Measurements from ENCODE around the gene GPC3. TPM values are rescaled to one million over a fixed set of nuclear protein-coding genes. Genes with fewer than 3 reads are reported as not detected.
"Not testable (repeated sequence)": the region's sequence is repeated elsewhere in the genome, so short reads cannot be mapped to it uniquely, and the experiment has no call there.

GPC3 gene
- total RNA-seq, 2 experiments from 2014 or later: 0.43 to 0.49 TPM

- Mint-ChIP-seq H3K4me1 (ENCODE audit: low read depth) (no peaks in the 10 kb centered on the region), H3K27me3 (ENCODE audit: low read depth) (no peaks in the 10 kb centered on the region), H3K36me3 (ENCODE audit: low read depth) (no peaks in the 10 kb centered on the region), H3K9me3 (no peaks in the 10 kb centered on the region), H3K4me3 (no peak overlapping the region), H3K27ac (no peak overlapping the region)
- intact Hi-C loops (cut with micrococcal nuclease): no loop called here
- CTCF ChIA-PET: interaction anchor here (0.6 kb wide), 1 partner anchor 520 kb away, joined by 4 read pairs; no protein-coding TSS in a partner anchor
- DNase-seq: no peak
Observed at GRCh38 chrX:133527415-133527814, 458.0 kb downstream of the GPC3 start.

- H3K4me3 Mint-ChIP-seq; H3K27me3 Mint-ChIP-seq (ENCODE audit: low read depth); H3K4me1 Mint-ChIP-seq (ENCODE audit: low read depth); DNase-seq; H3K36me3 Mint-ChIP-seq (ENCODE audit: low read depth); intact Hi-C loops (cut with micrococcal nuclease); CTCF ChIA-PET; H3K9me3 Mint-ChIP-seq; H3K27ac Mint-ChIP-seq: not testable (repeated sequence)
Observed at GRCh38 chrX:133526773-133527172, 458.6 kb downstream of the GPC3 start.

- Mint-ChIP-seq H3K4me1 (ENCODE audit: low read depth) (no peaks in the 10 kb centered on the region), H3K36me3 (ENCODE audit: low read depth) (no peaks in the 10 kb centered on the region), H3K4me3 (no peak overlapping the region), H3K9me3 (no peaks in the 10 kb centered on the region), H3K27me3 (ENCODE audit: low read depth) (no peaks in the 10 kb centered on the region), H3K27ac (no peak overlapping the region)
- CTCF ChIA-PET: no interaction called here
- intact Hi-C loops (cut with micrococcal nuclease): no loop called here
- no peak for DNase-seq
Observed at GRCh38 chrX:133523526-133523925, 461.9 kb downstream of the GPC3 start.

GRCh38 chrX:133523081-133523487 is 462.3 kb downstream of the GPC3 start:
- no peaks in the 10 kb centered on the region for H3K36me3 Mint-ChIP-seq (ENCODE audit: low read depth)
- H3K9me3 Mint-ChIP-seq: no peaks in the 10 kb centered on the region
- CTCF ChIA-PET: no interaction called here
- no peak overlapping the region for H3K4me3 Mint-ChIP-seq
- intact Hi-C loops (cut with micrococcal nuclease): no loop called here
- H3K27me3 Mint-ChIP-seq (ENCODE audit: low read depth): no peaks in the 10 kb centered on the region
- DNase-seq: no peak
- no peaks in the 10 kb centered on the region for H3K4me1 Mint-ChIP-seq (ENCODE audit: low read depth)
- no peak overlapping the region for H3K27ac Mint-ChIP-seq

GRCh38 chrX:133516686-133517085 is 468.7 kb downstream of the GPC3 start:
- H3K4me1 Mint-ChIP-seq (ENCODE audit: low read depth): no peaks in the 10 kb centered on the region
- H3K9me3 Mint-ChIP-seq: no peaks in the 10 kb centered on the region
- CTCF ChIA-PET: no interaction called here
- no peaks in the 10 kb centered on the region for H3K27me3 Mint-ChIP-seq (ENCODE audit: low read depth)
- intact Hi-C loops (cut with micrococcal nuclease): no loop called here
- H3K4me3 Mint-ChIP-seq: no peak overlapping the region
- H3K27ac Mint-ChIP-seq: no peak overlapping the region
- no peak for DNase-seq
- H3K36me3 Mint-ChIP-seq (ENCODE audit: low read depth): no peaks in the 10 kb centered on the region

GRCh38 chrX:133514486-133514885 is 470.9 kb downstream of the GPC3 start:
- no peak for DNase-seq
- CTCF ChIA-PET: no interaction called here
- no peaks in the 10 kb centered on the region for H3K27me3 Mint-ChIP-seq (ENCODE audit: low read depth)
- H3K4me3 Mint-ChIP-seq: no peak overlapping the region
- H3K36me3 Mint-ChIP-seq (ENCODE audit: low read depth): no peaks in the 10 kb centered on the region
- H3K9me3 Mint-ChIP-seq: no peaks in the 10 kb centered on the region
- no peak overlapping the region for H3K27ac Mint-ChIP-seq
- no peaks in the 10 kb centered on the region for H3K4me1 Mint-ChIP-seq (ENCODE audit: low read depth)
- intact Hi-C loops (cut with micrococcal nuclease): no loop called here

- Mint-ChIP-seq H3K36me3 (ENCODE audit: low read depth) (no peaks in the 10 kb centered on the region), H3K27ac (no peak overlapping the region), H3K4me3 (no peak overlapping the region), H3K9me3 (no peaks in the 10 kb centered on the region), H3K27me3 (ENCODE audit: low read depth) (no peaks in the 10 kb centered on the region), H3K4me1 (ENCODE audit: low read depth) (no peaks in the 10 kb centered on the region)
- intact Hi-C loops (cut with micrococcal nuclease): no loop called here
- DNase-seq: no peak
- CTCF ChIA-PET: no interaction called here
Observed at GRCh38 chrX:133513123-133513522, 472.3 kb downstream of the GPC3 start.

- H3K4me3 Mint-ChIP-seq: no peak overlapping the region
- CTCF ChIA-PET: no interaction called here
- intact Hi-C loops (cut with micrococcal nuclease): no loop called here
- no peaks in the 10 kb centered on the region for H3K36me3 Mint-ChIP-seq (ENCODE audit: low read depth)
- no peaks in the 10 kb centered on the region for H3K4me1 Mint-ChIP-seq (ENCODE audit: low read depth)
- H3K27ac Mint-ChIP-seq: no peak overlapping the region
- H3K27me3 Mint-ChIP-seq (ENCODE audit: low read depth): no peaks in the 10 kb centered on the region
- no peak for DNase-seq
- H3K9me3 Mint-ChIP-seq: no peaks in the 10 kb centered on the region
Observed at GRCh38 chrX:133511041-133511440, 474.4 kb downstream of the GPC3 start.

GRCh38 chrX:133497356-133497755 is 488.0 kb downstream of the GPC3 start:
- intact Hi-C loops (cut with micrococcal nuclease): no loop called here
- no peaks in the 10 kb centered on the region for H3K4me1 Mint-ChIP-seq (ENCODE audit: low read depth)
- CTCF ChIA-PET: no interaction called here

GRCh38 chrX:133495464-133496391 is 489.7 kb downstream of the GPC3 start:
- Mint-ChIP-seq H3K27me3 (ENCODE audit: low read depth) (no peaks in the 10 kb centered on the region), H3K4me1 (ENCODE audit: low read depth) (no peaks in the 10 kb centered on the region), H3K4me3 (no peak overlapping the region), H3K27ac (no peak overlapping the region), H3K9me3 (no peaks in the 10 kb centered on the region), H3K36me3 (ENCODE audit: low read depth) (no peaks in the 10 kb centered on the region)
- DNase-seq: no peak
- CTCF ChIA-PET: no interaction called here
- intact Hi-C loops (cut with micrococcal nuclease): no loop called here

More at GRCh38 chrX:133497356-133497755, 488.0 kb downstream of the GPC3 start:
- Mint-ChIP-seq H3K27ac (no peak overlapping the region), H3K9me3 (no peaks in the 10 kb centered on the region), H3K36me3 (ENCODE audit: low read depth) (no peaks in the 10 kb centered on the region), H3K4me3 (no peak overlapping the region), H3K27me3 (ENCODE audit: low read depth) (no peaks in the 10 kb centered on the region)
- no peak for DNase-seq

- Mint-ChIP-seq H3K36me3 (ENCODE audit: low read depth) (no peaks in the 10 kb centered on the region), H3K4me3 (no peak overlapping the region), H3K27ac (no peak overlapping the region), H3K27me3 (ENCODE audit: low read depth) (no peaks in the 10 kb centered on the region), H3K9me3 (no peaks in the 10 kb centered on the region), H3K4me1 (ENCODE audit: low read depth) (no peaks in the 10 kb centered on the region)
- DNase-seq: no peak
- intact Hi-C loops (cut with micrococcal nuclease): no loop called here
- CTCF ChIA-PET: no interaction called here
Observed at GRCh38 chrX:133493366-133493765, 492.0 kb downstream of the GPC3 start.

GRCh38 chrX:133490955-133491354 is 494.4 kb downstream of the GPC3 start:
- CTCF ChIA-PET: no interaction called here
- H3K9me3 Mint-ChIP-seq: no peaks in the 10 kb centered on the region
- intact Hi-C loops (cut with micrococcal nuclease): no loop called here
- H3K36me3 Mint-ChIP-seq (ENCODE audit: low read depth): no peaks in the 10 kb centered on the region
- H3K27ac Mint-ChIP-seq: no peak overlapping the region
- DNase-seq: no peak
- no peaks in the 10 kb centered on the region for H3K27me3 Mint-ChIP-seq (ENCODE audit: low read depth)
- H3K4me3 Mint-ChIP-seq: no peak overlapping the region
- H3K4me1 Mint-ChIP-seq (ENCODE audit: low read depth): no peaks in the 10 kb centered on the region
